Ascending aorta (tissue), 2 donors: Measurements from ENCODE around the gene PTPRS. TPM values are rescaled to one million over a fixed set of nuclear protein-coding genes. Genes with fewer than 3 reads are reported as not detected.

Source experiments
- DNase-seq, 2 donors: peaks; one replicate each; pipeline ENCODE4 v3.0.0-alpha.2; 2019; ENCODE audit warnings: low spot score in 2 of 2
- H3K27ac ChIP-seq, 2 donors: fragments of 200-600 bp; sonication (generic); one replicate each; pipeline ENCODE4 v1.5.1; 2016 to 2017; ENCODE audit warnings: mild to moderate bottlenecking in 1 of 2
- H3K27me3 ChIP-seq: fragments of 200-600 bp; sonication (generic); one replicate; pipeline ENCODE4 v1.5.1; 2017
- H3K36me3 ChIP-seq, 2 donors: fragments of 200-600 bp; sonication (generic); one replicate each; pipeline ENCODE4 v1.5.1; 2016
- H3K4me1 ChIP-seq, 2 donors: fragments of 200-600 bp; sonication (generic); one replicate each; pipeline ENCODE4 v1.5.1; 2016 to 2017; ENCODE audit warnings: mild to moderate bottlenecking in 1 of 2
- H3K4me3 ChIP-seq, 2 donors: fragments of 200-600 bp; sonication (generic); one replicate each; pipeline ENCODE4 v1.5.1; 2016 to 2017; ENCODE audit warnings: mild to moderate bottlenecking in 1 of 2
- H3K9me3 ChIP-seq, 2 donors: fragments of 200-600 bp; sonication (generic); one replicate each; pipeline ENCODE4 v1.5.1; 2016
- intact Hi-C: fragments of 100-400 bp; cut with DNase I; formaldehyde crosslinking; loops from one replicate; pipeline ENCODE4 v1.15.1; 2023
- total RNA-seq: library from RNA; depleted of rRNA; stranded (reverse); fragments of >200 nt; gene quantifications from one replicate; pipeline ENCODE4 v1.1.0, GENCODE V29; 2016
- TF ChIP-seq, protein P1 (sequence below), 3 experiments: fragments of 200-600 bp in 2 of 3; fragments of 450-650 bp in 1 of 3; sonication (generic) in 2 of 3; IDR thresholded peaks; one replicate each; pipeline ENCODE4 v1.5.1; 2016 to 2019; ENCODE audit warnings: antibody characterized with exemption in 3 of 3, mild to moderate bottlenecking in 1 of 3, moderate library complexity in 1 of 3

PTPRS gene
- total RNA-seq, 1 donor from 2014 or later, result 517 TPM

DNA sequence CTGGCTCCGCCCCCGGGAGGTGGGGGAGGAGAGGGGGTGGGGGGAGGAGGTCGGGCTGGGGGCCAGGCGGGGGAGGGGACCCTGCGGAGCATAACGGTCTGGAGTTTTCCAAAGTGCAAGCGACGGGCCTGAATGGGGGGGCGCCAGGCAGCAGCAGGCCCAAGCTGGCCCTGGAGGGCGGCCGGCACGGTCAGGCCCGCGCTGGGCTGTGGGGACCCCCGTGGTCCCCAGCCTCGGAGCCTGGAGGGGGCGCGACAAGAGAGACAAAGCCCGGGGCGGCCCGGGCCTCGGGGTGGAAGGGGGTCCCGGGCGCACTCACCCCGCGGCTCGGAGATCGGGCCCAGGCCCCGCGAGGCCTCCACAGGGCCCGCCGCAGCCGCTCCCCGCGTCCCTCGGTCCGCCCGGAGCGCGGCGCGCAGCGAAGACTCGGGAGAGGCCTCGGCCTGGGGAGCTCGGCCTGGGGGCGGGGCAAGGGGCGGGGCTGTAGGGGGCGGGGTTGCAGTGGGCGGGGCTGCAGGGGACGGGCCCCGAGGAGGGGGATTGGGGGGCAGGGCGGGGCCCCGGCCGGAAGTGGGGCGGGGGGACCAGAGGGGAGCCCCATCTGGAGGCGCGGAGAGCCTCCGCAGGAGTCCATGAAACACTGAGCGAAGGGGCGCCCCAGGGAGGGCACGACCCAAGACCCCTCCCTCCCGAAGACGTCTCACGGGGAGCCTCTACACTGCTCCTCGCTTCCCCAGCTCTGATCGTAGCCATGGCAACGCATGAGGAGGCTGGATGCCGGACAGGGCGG, 47.6 kb downstream of the PTPRS start:
- no peaks in the 10 kb centered on the region for H3K9me3 ChIP-seq
- H3K27me3 ChIP-seq, result no peaks in the 10 kb centered on the region
- TF ChIP-seq, protein P1, sequence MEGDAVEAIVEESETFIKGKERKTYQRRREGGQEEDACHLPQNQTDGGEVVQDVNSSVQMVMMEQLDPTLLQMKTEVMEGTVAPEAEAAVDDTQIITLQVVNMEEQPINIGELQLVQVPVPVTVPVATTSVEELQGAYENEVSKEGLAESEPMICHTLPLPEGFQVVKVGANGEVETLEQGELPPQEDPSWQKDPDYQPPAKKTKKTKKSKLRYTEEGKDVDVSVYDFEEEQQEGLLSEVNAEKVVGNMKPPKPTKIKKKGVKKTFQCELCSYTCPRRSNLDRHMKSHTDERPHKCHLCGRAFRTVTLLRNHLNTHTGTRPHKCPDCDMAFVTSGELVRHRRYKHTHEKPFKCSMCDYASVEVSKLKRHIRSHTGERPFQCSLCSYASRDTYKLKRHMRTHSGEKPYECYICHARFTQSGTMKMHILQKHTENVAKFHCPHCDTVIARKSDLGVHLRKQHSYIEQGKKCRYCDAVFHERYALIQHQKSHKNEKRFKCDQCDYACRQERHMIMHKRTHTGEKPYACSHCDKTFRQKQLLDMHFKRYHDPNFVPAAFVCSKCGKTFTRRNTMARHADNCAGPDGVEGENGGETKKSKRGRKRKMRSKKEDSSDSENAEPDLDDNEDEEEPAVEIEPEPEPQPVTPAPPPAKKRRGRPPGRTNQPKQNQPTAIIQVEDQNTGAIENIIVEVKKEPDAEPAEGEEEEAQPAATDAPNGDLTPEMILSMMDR (IDR thresholded peaks at IDR 0.05), result no peak
- H3K36me3 ChIP-seq, result no peaks in the 10 kb centered on the region
- H3K4me1 ChIP-seq, result peaks cover 9 to 10% of the 10 kb centered on the region in 2 donors
- DNase-seq, result peak in 1 of 2 donors; percentile 80
- peak overlapping the region; percentile 46 to 92 for H3K4me3 ChIP-seq
- intact Hi-C loops, result loop anchor here (1.0 to 10.0 kb wide), 5 partner anchors 16 to 418 kb away; partner anchors contain the start of genes HSD11B1L, MICOS13 and PTPRS
- peak overlapping the region; percentile 11 to 82 for H3K27ac ChIP-seq

GRCh38 chr19:5292453-5292821, 48.2 kb downstream of the PTPRS start:
- no peaks in the 10 kb centered on the region for H3K9me3 ChIP-seq
- no peaks in the 10 kb centered on the region for H3K36me3 ChIP-seq
- no peaks in the 10 kb centered on the region for H3K27me3 ChIP-seq
- H3K4me1 ChIP-seq, result peaks cover 9 to 10% of the 10 kb centered on the region in 2 donors
- H3K4me3 ChIP-seq, result peak overlapping the region; percentile 46 to 92
- intact Hi-C loops, result loop anchor here (1.0 to 10.0 kb wide), 4 partner anchors 17 to 418 kb away; partner anchors contain the start of genes HSD11B1L and MICOS13
- DNase-seq, result no peak
- peak overlapping the region; percentile 11 to 82 for H3K27ac ChIP-seq
- TF ChIP-seq, protein P1 (IDR thresholded peaks at IDR 0.05), result no peak

GRCh38 chr19:5291588-5292193, 48.9 kb downstream of the PTPRS start:
- intact Hi-C loops, result loop anchor here (1.0 to 10.0 kb wide), 4 partner anchors 18 to 417 kb away; partner anchors contain the start of genes HSD11B1L and MICOS13
- H3K36me3 ChIP-seq, result no peaks in the 10 kb centered on the region
- H3K4me3 ChIP-seq, result peak overlapping the region; percentile 46 to 92
- TF ChIP-seq, protein P1 (IDR thresholded peaks at IDR 0.05), result no peak
- H3K9me3 ChIP-seq, result no peaks in the 10 kb centered on the region
- no peak for DNase-seq
- H3K27me3 ChIP-seq, result no peaks in the 10 kb centered on the region
- no peak overlapping the region for H3K27ac ChIP-seq
- H3K4me1 ChIP-seq, result peaks cover 9 to 10% of the 10 kb centered on the region in 2 donors

Other genes with a start within 250 kb of the PTPRS start
- not detected for gene ZNRF4, start 114.6 kb upstream of the PTPRS start, total RNA-seq
- not detected for gene TINCR, start 227.1 kb upstream of the PTPRS start, total RNA-seq